Endothelial cell (in vitro differentiated cells): ENCODE measurements around the gene SCLT1. TPM values are rescaled to one million over a fixed set of nuclear protein-coding genes. Genes with fewer than 3 reads are reported as not detected.

ENCODE experiments used
- DNase-seq: peaks from one replicate; pipeline ENCODE4 v3.0.0; 2021; ENCODE audit warnings: low spot score
- H3K27ac Mint-ChIP-seq: one replicate; pipeline ENCODE4 v1.8.0; 2021; ENCODE audit warnings: mixed read lengths, inconsistent platforms; ENCODE audit not compliant: unreplicated experiment
- H3K27me3 Mint-ChIP-seq: one replicate; pipeline ENCODE4 v1.8.0; 2021; ENCODE audit warnings: mild to moderate bottlenecking, moderate library complexity, mixed read lengths, inconsistent platforms; ENCODE audit not compliant: unreplicated experiment
- H3K36me3 Mint-ChIP-seq: one replicate; pipeline ENCODE4 v1.8.0; 2021; ENCODE audit warnings: mild to moderate bottlenecking, low read depth, mixed read lengths, inconsistent platforms; ENCODE audit not compliant: unreplicated experiment
- H3K4me1 Mint-ChIP-seq: one replicate; pipeline ENCODE4 v1.8.0; 2021; ENCODE audit warnings: mild to moderate bottlenecking, mixed read lengths, inconsistent platforms; ENCODE audit not compliant: unreplicated experiment
- H3K4me3 Mint-ChIP-seq: one replicate; pipeline ENCODE4 v1.8.0; 2021; ENCODE audit warnings: mild to moderate bottlenecking, mixed read lengths, inconsistent platforms; ENCODE audit not compliant: unreplicated experiment
- H3K9me3 Mint-ChIP-seq: one replicate; pipeline ENCODE4 v1.8.0; 2021; ENCODE audit warnings: mixed read lengths, inconsistent platforms; ENCODE audit not compliant: unreplicated experiment
- CTCF ChIP-seq: fragments of 200-600 bp; sonication (generic); IDR thresholded peaks from one replicate; pipeline ENCODE4 v1.5.0; 2021; ENCODE audit warnings: antibody characterized with exemption; ENCODE audit not compliant: unreplicated experiment
- total RNA-seq: library from RNA; stranded (reverse); fragmentation: NEBNext Ultra II Directional; extraction: Animal tissue kit (Norgen Biotek cat#: 25700); gene quantifications from one replicate; pipeline ENCODE4 v1.2.1, GENCODE V29; 2021; ENCODE audit not compliant: unreplicated experiment

Gene SCLT1
- total RNA-seq, 1 donor from 2014 or later: 22.2 TPM

- Mint-ChIP-seq H3K27ac (no peak overlapping the region), H3K36me3 (peaks cover 7% of the 10 kb centered on the region), H3K4me3 (no peak overlapping the region), H3K4me1 (peaks cover 17% of the 10 kb centered on the region), H3K9me3 (no peaks in the 10 kb centered on the region), H3K27me3 (peaks cover 3% of the 10 kb centered on the region)
- no peak for TF ChIP-seq CTCF
- no peak for DNase-seq
These were observed 17.6 kb upstream of the SCLT1 start for GRCh38 chr4:129110931-129111330.

GRCh38 chr4:129109965-129110824 is 16.9 kb upstream of the SCLT1 start:
- H3K36me3 Mint-ChIP-seq: peaks cover 7% of the 10 kb centered on the region
- peaks cover 3% of the 10 kb centered on the region for H3K27me3 Mint-ChIP-seq
- no peak overlapping the region for H3K4me3 Mint-ChIP-seq
- DNase-seq: no peak
- no peaks in the 10 kb centered on the region for H3K9me3 Mint-ChIP-seq
- H3K27ac Mint-ChIP-seq: no peak overlapping the region
- peaks cover 17% of the 10 kb centered on the region for H3K4me1 Mint-ChIP-seq
- no peak for TF ChIP-seq CTCF

- Mint-ChIP-seq H3K27ac (no peak overlapping the region), H3K4me3 (no peak overlapping the region), H3K27me3 (no peaks in the 10 kb centered on the region), H3K4me1 (peaks cover 10% of the 10 kb centered on the region), H3K9me3 (no peaks in the 10 kb centered on the region), H3K36me3 (peaks cover 2% of the 10 kb centered on the region)
- no peak for DNase-seq
- no peak for TF ChIP-seq CTCF
These were observed 5.2 kb upstream of the SCLT1 start for GRCh38 chr4:129098531-129099001.

DNA sequence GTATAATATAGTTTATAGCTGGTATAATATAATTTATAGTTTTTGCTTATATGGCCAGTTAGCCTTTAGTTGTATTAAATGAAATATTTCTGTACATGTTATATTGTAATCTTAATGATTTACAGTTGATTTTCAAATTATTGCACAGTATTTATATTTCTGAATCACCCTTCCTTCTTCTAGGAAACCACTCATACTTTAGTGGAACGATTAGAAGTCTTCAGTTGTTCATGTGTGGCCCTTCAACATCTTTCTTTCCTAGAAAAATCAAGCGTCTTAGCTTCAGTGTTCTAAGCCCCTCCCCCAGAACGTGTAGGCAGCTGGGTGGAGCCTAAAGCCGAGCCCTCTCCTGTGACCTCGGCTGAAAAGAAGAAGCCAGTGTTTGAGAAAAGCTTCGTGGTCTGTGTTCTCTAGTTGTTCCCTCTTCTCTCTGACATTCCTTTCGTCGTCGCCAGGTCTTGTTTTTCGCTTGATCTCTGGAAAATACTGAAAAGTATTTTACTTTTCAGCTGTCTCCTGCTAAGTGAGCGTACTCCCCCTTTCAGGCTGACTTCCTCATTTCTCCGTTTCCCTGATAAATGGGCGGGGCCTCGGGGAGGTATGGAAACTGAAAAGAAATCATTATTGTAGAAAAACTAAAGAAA is 2.6 kb upstream of the SCLT1 start, which contains the start of gene C4orf33:
C4orf33 (plus strand) TSS at position 342 of the 644 bp plus-strand sequence. CDS start 6,459 bp downstream, outside the sequence.
- Mint-ChIP-seq H3K27ac (peak within 1 kb of the TSS; percentile 99), H3K4me1 (peaks cover 12% of the 10 kb centered on the region), H3K27me3 (no peaks in the 10 kb centered on the region), H3K9me3 (no peaks in the 10 kb centered on the region), H3K4me3 (peak within 1 kb of the TSS; percentile 95), H3K36me3 (no peaks in the 10 kb centered on the region)
- DNase-seq: peak; percentile 58
- TF ChIP-seq CTCF: no peak
